ENCODE measurements around the gene ZNF292. TPM values are rescaled to one million over a fixed set of nuclear protein-coding genes. Genes with fewer than 3 reads are reported as not detected.

Gene ZNF292
- total and polyA plus RNA-seq, 10 of the 15 experiments (the other 5 are each of a cell fraction or from before 2014, with no cell fraction given), result 11.1 to 57.6 (median 30.6) TPM

DNA sequence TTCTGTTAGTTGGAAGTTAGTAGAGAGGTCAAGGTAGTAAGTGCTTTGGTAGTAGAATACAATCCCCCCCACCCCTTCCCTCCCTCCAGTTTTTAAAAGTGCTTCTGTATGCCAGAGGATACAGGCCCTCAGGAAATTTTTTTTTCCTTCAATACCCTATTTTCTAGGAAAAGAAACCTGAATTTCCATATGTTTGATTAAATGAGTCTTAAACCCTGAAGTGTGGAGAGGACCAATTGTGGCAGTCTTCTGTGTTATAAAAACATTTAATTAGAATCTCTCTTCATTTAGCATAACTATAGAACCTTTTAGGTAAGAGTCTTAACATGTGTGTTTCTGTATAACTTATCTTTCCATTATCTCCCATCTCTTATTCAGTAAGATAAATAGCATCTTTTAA is 59.5 kb downstream of the ZNF292 start:
- no peaks in the 10 kb centered on the region for H3K27me3 ChIP-seq (replicated peaks in 1 of 2; ENCODE audit: control insufficient read depth in 2 of 2, insufficient read depth in 2 of 2, low read length in 1 of 2)
- intact Hi-C loops (cut with micrococcal nuclease; ENCODE audit: unreplicated experiment), result no loop called here
- in situ Hi-C loops (cut with MboI), result no loop called here
- RAD21 ChIA-PET (ENCODE audit: unreplicated experiment), result no interaction called here
- no peaks in the 10 kb centered on the region for H3K9me3 ChIP-seq (replicated peaks; ENCODE audit: control insufficient read depth, insufficient read depth, low read length)
- H3K4me1 ChIP-seq (ENCODE audit: control insufficient read depth, insufficient read depth, low read length), result peaks cover 27% of the 10 kb centered on the region
- no peak for FAIRE-seq
- SMC1A ChIA-PET (ENCODE audit: uncharacterized antibody, unreplicated experiment), result no interaction called here
- no peak overlapping the region for H2AFZ ChIP-seq (ENCODE audit: control insufficient read depth, low read depth, low read length)
- H3K36me3 ChIP-seq (ENCODE audit: control insufficient read depth in 2 of 2, insufficient read depth in 2 of 2, low read length in 1 of 2), result peaks cover 4 to 9% of the 10 kb centered on the region in 2 experiments; a peak in 3 of 4 replicates
- no peak overlapping the region for H3K4me2 ChIP-seq (ENCODE audit: control insufficient read depth, insufficient read depth)
- H4K20me1 ChIP-seq (ENCODE audit: control insufficient read depth, insufficient read depth), result peaks cover 8% of the 10 kb centered on the region; the same call in 1 of the 2 replicates
- POLR2A ChIA-PET, result interaction anchor here (0.6 to 1.3 kb wide), 2 partner anchors 42 to 56 kb away, joined by 3 read pairs; no protein-coding TSS in a partner anchor
- no peak overlapping the region for H3K27ac ChIP-seq (ENCODE audit: control insufficient read depth, insufficient read depth)
- no peak overlapping the region for H3K4me3 ChIP-seq
- no TSS peak for BruUV-seq (replicated peaks)
- peaks cover 58% of the 10 kb centered on the region for H3K79me2 ChIP-seq (ENCODE audit: control insufficient read depth, insufficient read depth, low read length)
- ATAC-seq, result no peak
- no peak overlapping the region for H3K9ac ChIP-seq (ENCODE audit: control insufficient read depth, insufficient read depth, low read length)
- CTCF ChIA-PET, result interaction anchor here (0.8 to 1.3 kb wide), 3 partner anchors 11 to 23 kb away, joined by 3 read pairs; no protein-coding TSS in a partner anchor
- DNase-seq (ENCODE audit: low read depth, low spot score), result no peak
- no peak for TF ChIP-seq YY1 (IDR thresholded peaks at IDR 0.05; ENCODE audit: low read depth, low read length)
- TF ChIP-seq ZNF592 (IDR thresholded peaks at IDR 0.05), result no peak
- TF ChIP-seq SKIL (IDR thresholded peaks at IDR 0.05; ENCODE audit: low read depth, poor library complexity, severe bottlenecking), result no peak
- TF ChIP-seq STAT1 (conservative IDR thresholded peaks at IDR 0.05), result no peak
- no peak for TF ChIP-seq NFYB (IDR thresholded peaks at IDR 0.05; ENCODE audit: insufficient read depth, low read depth, low read length)
- no peak for TF ChIP-seq HDAC6 (IDR thresholded peaks at IDR 0.05; ENCODE audit: unreplicated experiment)
- TF ChIP-seq CEBPB (IDR thresholded peaks at IDR 0.05; ENCODE audit: borderline replicate concordance in 1 of 2, low read depth in 2 of 2, low read length in 2 of 2), result no peak
- TF ChIP-seq STAT3 (IDR thresholded peaks at IDR 0.05; ENCODE audit: low read depth, low read length), result no peak
- no peak for TF ChIP-seq CBFB (IDR thresholded peaks at IDR 0.05; ENCODE audit: low read depth)
- no peak for TF ChIP-seq PAX5 (IDR thresholded peaks at IDR 0.05; ENCODE audit: borderline replicate concordance, low read depth, low read length)
- TF ChIP-seq SIX5 (IDR thresholded peaks at IDR 0.05; ENCODE audit: low read depth, low read length, severe bottlenecking), result no peak
- TF ChIP-seq ELK1 (IDR thresholded peaks at IDR 0.05; ENCODE audit: low read depth, low read length), result no peak
- no peak for TF ChIP-seq IRF4 (IDR thresholded peaks at IDR 0.05; ENCODE audit: low read depth, low read length)
- TF ChIP-seq, protein P1, sequence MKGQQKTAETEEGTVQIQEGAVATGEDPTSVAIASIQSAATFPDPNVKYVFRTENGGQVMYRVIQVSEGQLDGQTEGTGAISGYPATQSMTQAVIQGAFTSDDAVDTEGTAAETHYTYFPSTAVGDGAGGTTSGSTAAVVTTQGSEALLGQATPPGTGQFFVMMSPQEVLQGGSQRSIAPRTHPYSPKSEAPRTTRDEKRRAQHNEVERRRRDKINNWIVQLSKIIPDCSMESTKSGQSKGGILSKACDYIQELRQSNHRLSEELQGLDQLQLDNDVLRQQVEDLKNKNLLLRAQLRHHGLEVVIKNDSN (IDR thresholded peaks at IDR 0.05; ENCODE audit: borderline replicate concordance, extremely low read length, insufficient read depth, low read depth, low read length), result no peak
- no peak for TF ChIP-seq IRF3 (IDR thresholded peaks at IDR 0.05)
- TF ChIP-seq RBBP5 (conservative IDR thresholded peaks at IDR 0.05), result no peak
